ENCODE results near the gene NOTO. TPM values are rescaled to one million over a fixed set of nuclear protein-coding genes. Genes with fewer than 3 reads are reported as not detected.

Gene NOTO
- total RNA-seq, 1 donor from 2014 or later = not detected

GRCh38 chr2:73238149-73238548 is 35.8 kb downstream of the NOTO start:
- Mint-ChIP-seq H3K4me1 (peaks cover 33% of the 10 kb centered on the region), H3K27ac (no peak overlapping the region), H3K27me3 (no peaks in the 10 kb centered on the region), H3K36me3 (ENCODE audit: low read depth) (peaks cover 67% of the 10 kb centered on the region), H3K9me3 (no peaks in the 10 kb centered on the region), H3K4me3 (no peak overlapping the region)
- no peak for DNase-seq
- no peak for ATAC-seq (ENCODE audit: low read depth)
- ChIA-PET POLR2A (interaction anchor here (0.8 to 1.2 kb wide), 2 partner anchors 46 to 147 kb away, joined by 3 to 4 read pairs; partner anchors contain the start of genes ALMS1 and FBXO41), CTCF (no interaction called here)
- TF ChIP-seq CTCF (IDR thresholded peaks at IDR 0.05) = no peak
- intact Hi-C loops (cut with micrococcal nuclease) = no loop called here

GRCh38 chr2:73238976-73239375 is 36.6 kb downstream of the NOTO start:
- Mint-ChIP-seq H3K4me3 (no peak overlapping the region), H3K36me3 (ENCODE audit: low read depth) (peaks cover 72% of the 10 kb centered on the region), H3K27me3 (no peaks in the 10 kb centered on the region), H3K27ac (no peak overlapping the region), H3K9me3 (no peaks in the 10 kb centered on the region), H3K4me1 (peaks cover 32% of the 10 kb centered on the region)
- POLR2A ChIA-PET = interaction anchor here (1.2 kb wide), 1 partner anchor 45 kb away, joined by 4 read pairs; the partner anchor contains the start of gene FBXO41
- ATAC-seq (ENCODE audit: low read depth) (no peak), DNase-seq (no peak)
- intact Hi-C loops (cut with micrococcal nuclease) = no loop called here
- TF ChIP-seq CTCF (IDR thresholded peaks at IDR 0.05) = no peak
- CTCF ChIA-PET = no interaction called here

- Mint-ChIP-seq H3K27ac (no peak overlapping the region), H3K27me3 (no peaks in the 10 kb centered on the region), H3K4me3 (no peak overlapping the region), H3K36me3 (ENCODE audit: low read depth) (peaks cover 75% of the 10 kb centered on the region), H3K9me3 (no peaks in the 10 kb centered on the region), H3K4me1 (peaks cover 26% of the 10 kb centered on the region)
- ChIA-PET POLR2A (no interaction called here), CTCF (no interaction called here)
- TF ChIP-seq CTCF (IDR thresholded peaks at IDR 0.05) = no peak
- ATAC-seq (ENCODE audit: low read depth) (no peak), DNase-seq (no peak)
- intact Hi-C loops (cut with micrococcal nuclease) = no loop called here
Measured at GRCh38 chr2:73239776-73240175, 37.4 kb downstream of the NOTO start.

- Mint-ChIP-seq H3K27me3 (no peaks in the 10 kb centered on the region), H3K4me1 (peaks cover 1% of the 10 kb centered on the region), H3K27ac (no peak overlapping the region), H3K9me3 (no peaks in the 10 kb centered on the region), H3K4me3 (no peak overlapping the region), H3K36me3 (ENCODE audit: low read depth) (peaks cover 88% of the 10 kb centered on the region)
- no peak for ATAC-seq (ENCODE audit: low read depth)
- ChIA-PET CTCF (no interaction called here), POLR2A (no interaction called here)
- no peak for TF ChIP-seq CTCF (IDR thresholded peaks at IDR 0.05)
- intact Hi-C loops (cut with micrococcal nuclease) = loop anchor here (2.0 kb wide), 1 partner anchor 25 kb away; no protein-coding TSS in a partner anchor
- no peak for DNase-seq
Measured at GRCh38 chr2:73243884-73244570, 41.7 kb downstream of the NOTO start.

- Mint-ChIP-seq H3K27ac (no peak overlapping the region), H3K9me3 (no peaks in the 10 kb centered on the region), H3K27me3 (no peaks in the 10 kb centered on the region), H3K4me1 (no peaks in the 10 kb centered on the region), H3K4me3 (no peak overlapping the region), H3K36me3 (ENCODE audit: low read depth) (peaks cover 88% of the 10 kb centered on the region)
- CTCF ChIA-PET = no interaction called here
- DNase-seq (no peak), ATAC-seq (ENCODE audit: low read depth) (no peak)
- POLR2A ChIA-PET = no interaction called here
- TF ChIP-seq CTCF (IDR thresholded peaks at IDR 0.05) = no peak
- intact Hi-C loops (cut with micrococcal nuclease) = no loop called here
Measured at GRCh38 chr2:73244580-73244979, 42.2 kb downstream of the NOTO start.
